K562 (cell line): ENCODE results near the gene POU3F3. TPM values are rescaled to one million over a fixed set of nuclear protein-coding genes. Genes with fewer than 3 reads are reported as not detected.

Source experiments
- ATAC-seq: fragments of 200-7000 bp; cut with Tn5 transposase; 3 replicates; pipeline ENCODE4 v1.9.1; 2020; ENCODE audit warnings: moderate library complexity
- BruUV-seq: library from RNA; stranded (reverse); fragments of 400-500 nt; replicated peaks from 2 replicates; lab custom pipeline; 2021; lab: Mats Ljungman, UMichigan
- CTCF ChIA-PET: fragments of 300-600 bp; formaldehyde crosslinking; extraction: SDS; loops from one replicate; lab custom pipeline; 2021; ENCODE audit warnings: low intra/inter-chr PET ratio; lab: Yijun Ruan, JAX
- POLR2A ChIA-PET: fragments of 300-600, 350-650 bp; sonication (Branson Sonifier 250); formaldehyde crosslinking; extraction: SDS; loops from one replicate; lab custom pipeline; 2021; ENCODE audit warnings: antibody characterized with exemption, inconsistent platforms; lab: Yijun Ruan, JAX
- DNase-seq, 4 experiments: peaks; one replicate each; pipeline versions ENCODE4 v3.0.0 to v3.0.0-alpha.2; 2011 to 2018; ENCODE audit warnings: low spot score in 3 of 4, mixed read lengths in 3 of 4; ENCODE audit errors: extremely low read depth in 1 of 4
- FAIRE-seq: peaks from 2 replicates; lab custom pipeline; 2011; peaks lifted over from hg19 to GRCh38; lab: Jason Lieb, UNC
- H2AFZ ChIP-seq: 2 replicates; pipeline ENCODE4 v1.6.0; 2011; ENCODE audit warnings: low read depth, low read length, control low read depth, inconsistent platforms
- H3K27ac ChIP-seq: fragments of 200-600 bp; 3 replicates; pipeline ENCODE4 v1.8.0; 2011; ENCODE audit warnings: low read depth, mild to moderate bottlenecking, control low read depth, inconsistent platforms, low read length, moderate library complexity, mixed read lengths; ENCODE audit errors: extremely low read depth
- H3K27me3 ChIP-seq, 2 experiments: fragments of 300-600 bp in 1 of 2; 2 replicates in 1 of 2; 3 replicates in 1 of 2; pipeline versions ENCODE4 v1.6.0 to v1.8.0; 2011; ENCODE audit warnings: inconsistent platforms in 2 of 2, low read length in 2 of 2, mild to moderate bottlenecking in 1 of 2, mixed read lengths in 1 of 2, moderate library complexity in 1 of 2; ENCODE audit not compliant: control insufficient read depth in 2 of 2, insufficient read depth in 2 of 2
- H3K36me3 ChIP-seq: fragments of 300-600 bp; 3 replicates; pipeline ENCODE4 v1.8.0; 2011; ENCODE audit warnings: mild to moderate bottlenecking, low read length, inconsistent platforms; ENCODE audit not compliant: control insufficient read depth, insufficient read depth
- H3K4me1 ChIP-seq, 2 experiments: fragments of 200-600 bp in 1 of 2; replicated peaks in 1 of 2; 2 replicates in 1 of 2; 3 replicates in 1 of 2; pipeline versions ENCODE4 v1.5.1 to v1.8.0; 2011; ENCODE audit warnings: inconsistent platforms in 2 of 2, low read length in 2 of 2, mild to moderate bottlenecking in 1 of 2, mixed read lengths in 1 of 2, moderate library complexity in 1 of 2; ENCODE audit not compliant: control insufficient read depth in 2 of 2, insufficient read depth in 2 of 2
- H3K4me2 ChIP-seq: 2 replicates; pipeline ENCODE4 v1.6.1; 2011; ENCODE audit warnings: low read length, control low read depth, inconsistent platforms, mixed read lengths; ENCODE audit not compliant: insufficient read depth
- H3K4me3 ChIP-seq: fragments of 200-600 bp; sonication (generic), shearing (Covaris generic); 2 replicates; pipeline ENCODE4 v1.5.1; 2016; ENCODE audit warnings: control low read depth, inconsistent platforms
- H3K79me2 ChIP-seq: fragments of 200-600 bp; 3 replicates; pipeline ENCODE4 v1.8.0; 2011; ENCODE audit warnings: low read length, inconsistent platforms; ENCODE audit not compliant: control insufficient read depth, insufficient read depth
- H3K9ac ChIP-seq, 2 experiments: 2 replicates each; pipeline versions ENCODE4 v1.6.0 to v1.6.1; 2011; ENCODE audit warnings: low read depth in 2 of 2, low read length in 2 of 2, control low read depth in 1 of 2, inconsistent platforms in 1 of 2, mild to moderate bottlenecking in 1 of 2, mixed read lengths in 1 of 2; ENCODE audit not compliant: insufficient read depth in 1 of 2
- H3K9me1 ChIP-seq: one replicate; pipeline ENCODE4 v1.6.0; 2011; ENCODE audit warnings: inconsistent platforms, mild to moderate bottlenecking, low read length, moderate library complexity; ENCODE audit not compliant: control insufficient read depth, insufficient read depth
- H3K9me3 ChIP-seq: replicated peaks from 2 replicates; pipeline ENCODE4 v1.5.1; 2011; ENCODE audit warnings: low read depth, low read length, inconsistent platforms; ENCODE audit not compliant: control insufficient read depth, insufficient read depth
- H4K20me1 ChIP-seq: replicated peaks from 2 replicates; pipeline ENCODE4 v1.6.1; 2011; ENCODE audit warnings: low read length, inconsistent platforms, mixed read lengths; ENCODE audit not compliant: control insufficient read depth, insufficient read depth
- CSDE1 ChIP-seq, 2 experiments: fragments of 450-650 bp; IDR thresholded peaks; 2 replicates each; pipeline ENCODE4 v1.6.1; 2016; ENCODE audit warnings: mild to moderate bottlenecking in 1 of 2
- GTF2A2 ChIP-seq: IDR thresholded peaks from 2 replicates; pipeline ENCODE4 v1.6.1; 2016; ENCODE audit warnings: mild to moderate bottlenecking, missing genetic modification characterization, missing compliant biosample characterization
- PBX2 ChIP-seq, 2 experiments: IDR thresholded peaks in 1 of 2; conservative IDR thresholded peaks in 1 of 2; 2 replicates each; pipeline ENCODE4 v1.6.1; 2016; ENCODE audit warnings: low read depth in 2 of 2, mild to moderate bottlenecking in 1 of 2, missing compliant biosample characterization in 1 of 2, missing genetic modification characterization in 1 of 2, moderate library complexity in 1 of 2
- RREB1 ChIP-seq: fragments of 250-450 bp; sonication (Bioruptor Pico); IDR thresholded peaks from 2 replicates; pipeline ENCODE4 v1.4.0; 2020
- YY1 ChIP-seq, 3 experiments: IDR thresholded peaks; 2 replicates each; pipeline ENCODE4 v1.6.1; 2011; ENCODE audit warnings: low read length in 2 of 3, mild to moderate bottlenecking in 2 of 3, moderate library complexity in 2 of 3, borderline replicate concordance in 1 of 3, control low read depth in 1 of 3, low read depth in 1 of 3; ENCODE audit not compliant: insufficient read depth in 3 of 3, insufficient replicate concordance in 2 of 3, control insufficient read depth in 1 of 3, insufficient read length in 1 of 3; ENCODE audit errors: extremely low read depth in 1 of 3
- ZBTB17 ChIP-seq: fragments of 450-650 bp; formaldehyde crosslinking; IDR thresholded peaks from 2 replicates; pipeline ENCODE4 v1.4.0; 2020; ENCODE audit warnings: mild to moderate bottlenecking
- WGBS: fragments of 100-300 bp; shearing (Covaris generic); methylation state at CpG from one replicate; pipeline ENCODE4 v1.1.6; 2016; ENCODE audit warnings: low coverage, mixed read lengths; ENCODE audit not compliant: insufficient coverage; ENCODE audit errors: missing lambda C conversion rate; 5-methylcytosine and 5-hydroxymethylcytosine counted together
- in situ Hi-C: fragments of 300-500 bp; cut with MboI; formaldehyde crosslinking; loops from 4 replicates; pipeline ENCODE4 v1.15.0; 2018; ENCODE audit warnings: inconsistent platforms, mixed read lengths
- intact Hi-C: fragments of 100-400 bp; cut with micrococcal nuclease; formaldehyde crosslinking; loops from 2 replicates; pipeline ENCODE4 v1.14.2; 2022
- polyA plus RNA-seq, 8 experiments: library from polyadenylated mRNA; depleted of rRNA in 4 of 8; stranded (reverse) in 5 of 8; unstranded in 3 of 8; fragments of >200 nt; fragmentation: Nextera tagmentation in 2 of 8; fragmentation: Illumina TruSeq in 1 of 8; extraction: Ambion mirVana in 2 of 8; extraction: Trizol in 1 of 8; gene quantifications; 2 replicates each; pipeline versions ENCODE4 v1.2.1 to v1.2.3, GENCODE V29; 2011 to 2014; ENCODE audit warnings: inconsistent platforms in 1 of 8, missing spikeins in 1 of 8
- total RNA-seq, 7 experiments: library from RNA; depleted of rRNA in 6 of 7; stranded (reverse); fragments of >200 nt in 6 of 7; fragmentation: Illumina TruSeq in 2 of 7; extraction: Trizol in 2 of 7; gene quantifications; 2 replicates each; pipeline versions ENCODE4 v1.2.1 to v1.2.3, GENCODE V29; 2011 to 2021; ENCODE audit warnings: low replicate concordance in 1 of 7
- TF ChIP-seq, protein P1 (sequence below): IDR thresholded peaks from 3 replicates; pipeline ENCODE4 v1.6.1; 2011; ENCODE audit warnings: borderline replicate concordance, mild to moderate bottlenecking; ENCODE audit not compliant: insufficient read length, insufficient read depth

Gene POU3F3
- total and polyA plus RNA-seq, 9 of the 15 experiments (the other 6 are each of a cell fraction or from before 2014, with no cell fraction given): not detected

GRCh38 chr2:104859766-104860450, 6.0 kb downstream of the POU3F3 start:
- no TSS peak for BruUV-seq
- Histone ChIP-seq H3K36me3 (no peaks in the 10 kb centered on the region), H3K4me2 (no peak overlapping the region), H3K27ac (no peak overlapping the region), H3K4me1 (peaks cover 0 to 13% of the 10 kb centered on the region in 2 experiments; a peak in 2 of 5 replicates), H3K9ac (no peak overlapping the region), H3K9me1 (no peaks in the 10 kb centered on the region), H4K20me1 (no peaks in the 10 kb centered on the region), H3K79me2 (no peaks in the 10 kb centered on the region), H3K9me3 (no peaks in the 10 kb centered on the region), H2AFZ (no peak overlapping the region), H3K4me3 (no peak overlapping the region), H3K27me3 (peaks cover 8 to 26% of the 10 kb centered on the region in 2 experiments; a peak in 4 of 5 replicates)
- intact Hi-C loops (no loop called here), in situ Hi-C loops (no loop called here)
- ChIA-PET POLR2A (interaction anchor here (0.9 kb wide), 1 partner anchor 34 kb away, joined by 3 read pairs; no protein-coding TSS in a partner anchor), CTCF (no interaction called here)
- FAIRE-seq (no peak), ATAC-seq (no peak), DNase-seq (no peak)
- WGBS: 0% methylated on average over 1 of the region's 1 CpG
- TF ChIP-seq CSDE1 (IDR thresholded peaks at IDR 0.05) (no peak), ZBTB17 (CRISPR knock-in tag) (no peak), PBX2 (CRISPR knock-in tag; IDR thresholded peaks at IDR 0.05; ENCODE audit: low read depth) (no peak), PBX2 (tag; conservative IDR thresholded peaks at IDR 0.05; ENCODE audit: low read depth) (no peak), YY1 (IDR thresholded peaks at IDR 0.05; ENCODE audit: borderline replicate concordance in 1 of 3, control insufficient read depth in 1 of 3, extremely low read depth in 1 of 3, insufficient read depth in 3 of 3, insufficient read length in 1 of 3, insufficient replicate concordance in 2 of 3, low read depth in 1 of 3, low read length in 2 of 3) (no peak), GTF2A2 (tag) (no peak), RREB1 (CRISPR knock-in tag) (no peak)
- TF ChIP-seq, protein P1, sequence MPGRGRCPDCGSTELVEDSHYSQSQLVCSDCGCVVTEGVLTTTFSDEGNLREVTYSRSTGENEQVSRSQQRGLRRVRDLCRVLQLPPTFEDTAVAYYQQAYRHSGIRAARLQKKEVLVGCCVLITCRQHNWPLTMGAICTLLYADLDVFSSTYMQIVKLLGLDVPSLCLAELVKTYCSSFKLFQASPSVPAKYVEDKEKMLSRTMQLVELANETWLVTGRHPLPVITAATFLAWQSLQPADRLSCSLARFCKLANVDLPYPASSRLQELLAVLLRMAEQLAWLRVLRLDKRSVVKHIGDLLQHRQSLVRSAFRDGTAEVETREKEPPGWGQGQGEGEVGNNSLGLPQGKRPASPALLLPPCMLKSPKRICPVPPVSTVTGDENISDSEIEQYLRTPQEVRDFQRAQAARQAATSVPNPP: no peak
